ENCODE results near the gene DIAPH2. TPM values are rescaled to one million over a fixed set of nuclear protein-coding genes. Genes with fewer than 3 reads are reported as not detected.
A peak's percentile ranks its signal among the peaks of the same experiment; 100 is the strongest.

Gene DIAPH2
- total RNA-seq, 2 donors from 2014 or later, result 7.1 to 9.0 TPM

DNA sequence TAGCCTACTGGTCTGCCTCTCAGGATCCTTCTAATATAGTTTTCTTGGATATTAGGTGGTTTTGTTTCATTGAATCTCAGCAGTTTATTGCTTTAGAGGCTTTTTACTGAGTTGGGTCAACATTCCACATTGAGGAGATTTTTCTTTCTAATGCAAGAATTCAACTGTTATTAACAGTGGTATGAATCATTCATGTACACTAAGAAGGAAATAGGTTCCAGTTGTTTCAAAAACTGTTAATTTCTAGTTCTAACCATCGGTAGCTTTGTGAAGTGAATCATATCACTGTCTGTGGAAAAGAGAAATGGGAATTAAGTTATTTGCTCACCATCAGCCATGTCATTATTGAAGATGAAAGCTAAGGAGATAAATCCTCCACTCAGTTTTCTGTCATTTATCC is 530.5 kb downstream of the DIAPH2 start:
- Mint-ChIP-seq H3K9me3 (no peaks in the 10 kb centered on the region), H3K27ac (no peak overlapping the region), H3K27me3 (no peaks in the 10 kb centered on the region), H3K36me3 (ENCODE audit: low read depth) (no peaks in the 10 kb centered on the region), H3K4me1 (no peaks in the 10 kb centered on the region), H3K4me3 (no peak overlapping the region)
- ATAC-seq (replicated peaks), result no peak

DNA sequence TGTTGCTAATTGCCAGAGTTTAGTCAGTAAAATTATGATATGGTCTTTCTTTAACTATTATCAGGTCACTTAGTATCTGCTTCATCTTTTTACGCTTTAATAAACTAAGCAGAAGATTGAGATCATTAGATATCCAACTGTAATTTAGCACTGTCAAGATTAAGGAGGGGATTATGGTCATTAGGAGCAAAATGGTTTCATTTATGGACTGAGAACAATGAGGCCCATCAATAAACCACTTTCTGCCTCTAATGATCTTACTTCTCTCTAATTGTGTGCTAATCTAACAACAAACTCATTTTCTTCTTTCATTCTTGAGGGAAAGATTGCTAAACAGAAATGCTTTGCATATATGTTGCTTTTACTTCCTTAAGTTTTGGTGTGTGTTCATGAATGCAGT is 539.5 kb downstream of the DIAPH2 start:
- Mint-ChIP-seq H3K36me3 (ENCODE audit: low read depth) (no peaks in the 10 kb centered on the region), H3K9me3 (no peaks in the 10 kb centered on the region), H3K27ac (no peak overlapping the region), H3K27me3 (no peaks in the 10 kb centered on the region), H3K4me3 (no peak overlapping the region), H3K4me1 (no peaks in the 10 kb centered on the region)
- ATAC-seq (replicated peaks), result no peak

DNA sequence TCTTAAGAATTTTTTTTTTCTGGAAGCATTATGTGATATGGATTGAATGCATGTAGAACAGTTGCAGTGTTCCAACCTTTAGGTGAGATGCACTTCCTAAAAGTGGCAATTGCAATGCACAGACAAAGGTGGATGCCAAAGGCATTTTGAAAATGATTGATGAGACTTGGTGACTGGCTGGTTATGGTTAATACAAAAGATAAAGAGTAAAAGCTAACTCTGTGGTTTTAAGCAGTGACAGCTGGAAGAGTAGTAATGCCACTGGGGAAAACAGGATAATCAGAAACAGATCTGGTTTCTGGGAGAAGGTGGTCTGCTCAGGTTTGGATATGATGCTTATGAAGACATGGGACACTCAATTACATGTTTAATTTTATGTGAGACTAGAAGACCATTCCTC is 544.7 kb downstream of the DIAPH2 start:
- no peaks in the 10 kb centered on the region for H3K27me3 Mint-ChIP-seq
- no peaks in the 10 kb centered on the region for H3K4me1 Mint-ChIP-seq
- no peak for ATAC-seq (replicated peaks)
- H3K9me3 Mint-ChIP-seq, result no peaks in the 10 kb centered on the region
- H3K4me3 Mint-ChIP-seq, result no peak overlapping the region
- H3K27ac Mint-ChIP-seq, result no peak overlapping the region
- no peaks in the 10 kb centered on the region for H3K36me3 Mint-ChIP-seq (ENCODE audit: low read depth)

DNA sequence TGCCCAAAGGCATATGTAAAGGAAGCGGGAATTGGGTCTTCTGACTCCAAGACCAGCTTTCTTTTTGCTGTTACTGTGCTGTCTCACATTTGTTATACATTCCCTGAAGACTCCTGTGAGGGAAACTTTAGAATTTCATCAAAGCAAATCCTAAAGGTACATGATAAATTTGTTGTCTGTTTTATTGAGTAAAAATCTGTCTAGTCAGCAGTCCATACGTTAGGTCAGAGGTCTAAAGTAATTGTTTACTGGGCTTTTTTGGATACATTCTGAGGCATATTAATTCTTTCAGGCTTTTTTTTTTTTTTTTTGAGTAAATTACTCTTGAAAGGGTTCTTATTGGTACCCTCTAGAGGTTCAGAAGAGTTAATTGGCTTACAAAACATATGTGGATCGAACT is 546.3 kb downstream of the DIAPH2 start:
- Mint-ChIP-seq H3K4me1 (no peaks in the 10 kb centered on the region), H3K4me3 (no peak overlapping the region), H3K27ac (no peak overlapping the region), H3K9me3 (no peaks in the 10 kb centered on the region), H3K36me3 (ENCODE audit: low read depth) (no peaks in the 10 kb centered on the region), H3K27me3 (no peaks in the 10 kb centered on the region)
- ATAC-seq (replicated peaks), result no peak

DNA sequence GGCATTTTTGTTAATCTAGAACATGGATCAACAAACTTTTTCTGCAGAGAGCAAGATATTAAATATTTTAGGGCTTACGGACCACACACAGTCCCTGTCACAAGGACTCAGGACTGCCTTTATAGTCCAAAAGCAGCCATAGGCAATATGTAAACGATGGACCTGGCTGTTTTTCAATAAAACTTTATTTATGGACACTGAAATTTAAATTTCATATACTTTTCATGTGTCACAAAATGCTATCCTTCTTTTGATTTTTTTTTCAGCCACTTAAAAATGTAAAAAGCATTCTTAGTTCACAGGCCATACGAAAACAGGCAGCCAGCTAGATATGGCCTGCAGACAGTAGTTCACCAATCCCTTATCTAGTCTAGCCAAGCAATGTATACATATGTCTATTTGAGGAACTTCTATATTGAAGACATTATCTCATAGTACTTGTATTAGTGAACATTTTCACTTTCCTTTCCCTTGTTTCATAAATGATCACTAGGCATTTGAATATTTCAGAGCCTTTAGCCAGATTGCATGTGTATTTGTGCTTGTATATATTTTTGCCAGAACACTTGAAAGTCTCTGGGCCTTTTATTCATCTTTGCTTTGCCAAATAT is 549.9 kb downstream of the DIAPH2 start:
- Mint-ChIP-seq H3K4me1 (no peaks in the 10 kb centered on the region), H3K27me3 (no peaks in the 10 kb centered on the region), H3K27ac (no peak overlapping the region), H3K9me3 (no peaks in the 10 kb centered on the region), H3K4me3 (no peak overlapping the region), H3K36me3 (ENCODE audit: low read depth) (no peaks in the 10 kb centered on the region)
- no peak for ATAC-seq (replicated peaks)

DNA sequence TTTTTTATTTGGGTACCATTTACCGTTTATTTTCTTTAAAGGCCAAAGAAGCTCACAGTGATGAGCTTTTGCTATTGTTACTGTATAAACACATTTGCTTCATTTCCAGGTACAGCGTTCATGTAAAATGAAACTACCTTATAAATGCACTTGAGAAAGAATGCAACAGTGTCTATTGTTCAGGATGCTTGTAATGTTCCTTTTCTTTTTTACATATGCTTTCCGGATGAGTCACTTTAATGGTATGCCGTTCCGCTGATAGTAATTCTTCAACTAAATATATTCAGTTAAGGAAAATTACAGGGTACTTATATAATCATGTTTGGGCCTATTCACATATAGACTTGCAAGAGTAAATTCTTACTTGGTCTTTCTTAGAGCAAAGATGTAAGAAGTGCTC is 554.0 kb downstream of the DIAPH2 start:
- H3K4me1 Mint-ChIP-seq, result no peaks in the 10 kb centered on the region
- H3K27ac Mint-ChIP-seq, result no peak overlapping the region
- no peaks in the 10 kb centered on the region for H3K36me3 Mint-ChIP-seq (ENCODE audit: low read depth)
- H3K27me3 Mint-ChIP-seq, result no peaks in the 10 kb centered on the region
- H3K9me3 Mint-ChIP-seq, result no peaks in the 10 kb centered on the region
- ATAC-seq (replicated peaks), result peak; percentile 31
- no peak overlapping the region for H3K4me3 Mint-ChIP-seq

DNA sequence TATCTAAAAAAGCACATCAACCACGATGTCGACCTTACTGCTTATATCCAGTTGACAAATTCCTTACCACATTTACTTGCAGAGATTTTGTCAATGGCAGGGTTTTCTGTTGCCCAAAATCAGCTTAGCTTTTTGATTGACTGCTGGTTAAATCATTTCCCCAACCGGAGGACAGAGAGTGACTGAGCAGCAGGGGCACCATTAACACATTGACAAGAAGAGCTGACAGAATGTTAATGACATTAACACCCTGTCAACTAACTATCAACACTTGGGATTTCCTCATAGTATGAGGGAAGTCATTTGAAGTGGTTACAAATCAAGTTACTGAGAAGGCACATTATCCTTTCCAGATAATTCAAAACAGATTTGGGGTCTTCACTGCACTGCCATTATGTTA is 567.5 kb downstream of the DIAPH2 start:
- no peaks in the 10 kb centered on the region for H3K4me1 Mint-ChIP-seq
- no peak for ATAC-seq (replicated peaks)
- no peak overlapping the region for H3K27ac Mint-ChIP-seq
- H3K4me3 Mint-ChIP-seq, result no peak overlapping the region
- H3K9me3 Mint-ChIP-seq, result no peaks in the 10 kb centered on the region
- no peaks in the 10 kb centered on the region for H3K27me3 Mint-ChIP-seq
- no peaks in the 10 kb centered on the region for H3K36me3 Mint-ChIP-seq (ENCODE audit: low read depth)

DNA sequence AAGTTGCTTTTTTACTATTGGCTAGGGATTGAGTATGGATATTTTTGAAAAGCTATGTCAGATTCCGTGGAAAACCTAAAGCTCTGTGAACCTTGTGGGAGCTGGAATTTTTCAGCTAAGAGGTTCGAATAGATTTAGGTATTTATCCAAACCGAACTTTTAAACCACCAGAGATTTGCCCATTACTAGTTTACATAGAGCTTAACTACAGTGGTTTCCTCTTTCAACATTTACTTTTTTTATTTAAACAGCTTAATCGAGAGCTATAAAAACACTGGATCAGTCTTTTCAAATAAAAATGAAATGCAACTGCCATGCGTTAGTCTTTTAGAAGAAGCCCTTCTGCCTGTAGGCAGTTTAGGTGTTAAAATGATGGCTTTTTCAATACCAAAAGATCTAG is 576.0 kb downstream of the DIAPH2 start:
- Mint-ChIP-seq H3K27ac (no peak overlapping the region), H3K36me3 (ENCODE audit: low read depth) (no peaks in the 10 kb centered on the region), H3K4me1 (no peaks in the 10 kb centered on the region), H3K27me3 (no peaks in the 10 kb centered on the region), H3K9me3 (no peaks in the 10 kb centered on the region), H3K4me3 (no peak overlapping the region)
- ATAC-seq (replicated peaks), result no peak

DNA sequence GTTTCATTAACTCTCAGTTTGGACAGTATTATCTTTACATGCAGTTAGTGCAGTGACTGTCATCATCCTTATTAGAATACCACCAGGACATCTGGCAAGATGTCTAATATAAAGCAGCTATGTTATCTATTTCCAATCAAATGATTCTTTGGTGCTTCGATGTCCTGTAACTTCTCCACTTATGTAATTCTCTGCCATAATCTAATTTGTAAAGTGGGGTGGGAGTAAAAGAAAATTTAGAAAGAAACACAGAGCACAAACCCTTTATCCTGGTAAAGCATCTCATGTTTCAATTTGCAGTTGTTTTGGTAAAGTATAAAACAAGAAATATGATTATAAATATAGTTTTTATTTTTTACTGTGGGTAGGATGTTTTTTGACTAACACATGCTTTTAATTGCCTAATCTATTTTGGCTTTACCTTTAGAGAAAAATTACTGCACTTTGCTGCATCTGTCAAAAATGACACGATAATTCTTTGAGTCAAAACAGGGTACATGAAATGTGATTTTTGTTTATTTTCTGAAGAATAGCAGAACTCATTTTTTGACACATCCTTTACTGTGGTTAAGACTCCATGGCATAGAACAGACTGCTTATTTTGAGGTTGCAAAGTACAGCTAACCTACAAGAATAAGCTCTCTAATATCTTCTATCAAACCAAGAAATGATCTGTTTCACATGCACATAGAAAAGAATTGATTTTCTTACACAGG is 581.9 kb downstream of the DIAPH2 start:
- H3K27ac Mint-ChIP-seq, result no peak overlapping the region
- no peaks in the 10 kb centered on the region for H3K4me1 Mint-ChIP-seq
- H3K9me3 Mint-ChIP-seq, result no peaks in the 10 kb centered on the region
- H3K36me3 Mint-ChIP-seq (ENCODE audit: low read depth), result no peaks in the 10 kb centered on the region
- H3K4me3 Mint-ChIP-seq, result no peak overlapping the region
- H3K27me3 Mint-ChIP-seq, result no peaks in the 10 kb centered on the region
- no peak for ATAC-seq (replicated peaks)

DNA sequence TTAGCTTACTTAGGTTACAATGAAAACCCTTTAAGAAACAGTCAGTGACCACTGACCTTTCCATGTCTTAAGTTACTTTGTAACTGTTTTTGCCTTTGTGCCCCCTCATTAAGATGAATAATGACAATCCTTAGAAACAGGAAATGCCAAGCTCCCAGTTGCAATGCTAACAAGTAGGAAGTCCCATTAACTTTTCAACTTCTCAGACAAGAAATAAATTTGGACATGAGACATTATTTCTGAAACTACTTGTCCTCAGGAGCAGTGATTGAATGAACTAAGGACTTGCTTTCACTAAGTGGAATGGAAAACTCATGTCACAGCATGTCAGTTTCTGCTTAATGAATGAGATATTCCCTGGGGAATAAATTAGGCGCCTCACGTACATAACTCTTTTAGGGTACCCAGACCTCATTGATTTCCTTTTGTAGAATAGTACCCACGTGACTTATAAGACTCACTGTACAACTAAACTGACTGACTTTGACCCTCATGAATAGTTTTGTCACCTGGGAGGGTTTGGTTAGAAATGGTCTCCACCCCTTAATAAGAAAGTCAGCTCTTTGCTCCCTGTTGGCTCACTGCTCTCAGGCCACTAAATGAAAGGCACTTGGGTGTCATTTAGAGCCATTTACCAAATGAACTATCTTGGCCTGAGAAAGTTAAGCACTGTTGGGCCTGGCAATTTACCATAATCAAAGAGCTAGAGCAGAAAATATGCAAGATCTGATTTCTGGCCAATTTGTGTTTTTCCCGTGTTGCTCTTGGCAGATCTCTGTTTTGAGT is 582.9 kb downstream of the DIAPH2 start:
- Mint-ChIP-seq H3K36me3 (ENCODE audit: low read depth) (no peaks in the 10 kb centered on the region), H3K9me3 (no peaks in the 10 kb centered on the region), H3K27me3 (no peaks in the 10 kb centered on the region), H3K4me1 (no peaks in the 10 kb centered on the region), H3K4me3 (no peak overlapping the region), H3K27ac (no peak overlapping the region)
- ATAC-seq (replicated peaks), result no peak

DNA sequence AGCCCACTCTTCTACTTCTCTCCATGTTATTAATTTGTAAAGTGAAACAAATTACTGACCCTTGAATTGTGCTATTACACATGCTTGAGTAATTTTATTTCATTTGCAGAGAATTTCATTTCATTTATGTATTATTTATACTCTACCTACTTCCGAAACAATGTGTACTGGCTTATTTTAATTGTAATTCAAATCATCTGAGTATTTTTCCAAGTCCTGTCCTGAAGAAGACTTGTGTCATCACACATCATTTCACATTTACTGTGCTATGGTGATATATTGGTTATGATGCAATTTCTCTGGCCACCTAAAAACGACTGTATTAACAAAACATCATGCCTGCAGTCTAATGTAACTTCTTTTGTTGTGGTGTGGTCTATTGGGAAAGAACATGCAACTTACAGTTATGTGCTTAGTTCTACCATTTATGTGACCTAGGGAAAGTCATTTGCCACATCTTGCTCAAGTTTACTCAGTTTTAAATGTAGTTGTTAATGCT is 583.6 kb downstream of the DIAPH2 start:
- H3K9me3 Mint-ChIP-seq, result no peaks in the 10 kb centered on the region
- H3K27me3 Mint-ChIP-seq, result no peaks in the 10 kb centered on the region
- H3K4me1 Mint-ChIP-seq, result no peaks in the 10 kb centered on the region
- no peak overlapping the region for H3K4me3 Mint-ChIP-seq
- no peak overlapping the region for H3K27ac Mint-ChIP-seq
- no peak for ATAC-seq (replicated peaks)
- H3K36me3 Mint-ChIP-seq (ENCODE audit: low read depth), result no peaks in the 10 kb centered on the region

DNA sequence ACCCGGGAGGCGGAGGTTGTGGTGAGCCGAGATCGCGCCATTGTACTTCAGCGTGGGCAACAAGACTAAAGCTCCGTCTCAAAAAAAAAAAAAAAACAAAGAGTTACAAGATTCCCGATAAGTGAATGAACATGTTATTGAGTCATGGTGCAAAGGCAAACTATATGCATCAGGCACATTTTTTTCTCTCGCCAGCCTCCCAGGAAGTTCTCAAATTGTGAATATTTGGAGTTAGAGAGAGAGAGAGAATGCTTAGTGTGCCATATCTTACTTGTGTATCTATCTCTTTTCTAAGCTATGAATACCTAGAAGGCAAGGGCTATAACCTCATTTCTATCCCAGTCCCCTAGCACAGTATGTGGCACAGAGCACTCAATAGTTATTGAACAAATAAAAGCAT is 599.9 kb downstream of the DIAPH2 start:
- H3K4me3 Mint-ChIP-seq, result no peak overlapping the region
- ATAC-seq (replicated peaks), result no peak
- no peak overlapping the region for H3K27ac Mint-ChIP-seq
- no peaks in the 10 kb centered on the region for H3K27me3 Mint-ChIP-seq
- H3K9me3 Mint-ChIP-seq, result no peaks in the 10 kb centered on the region
- H3K4me1 Mint-ChIP-seq, result no peaks in the 10 kb centered on the region
- H3K36me3 Mint-ChIP-seq (ENCODE audit: low read depth), result no peaks in the 10 kb centered on the region

DNA sequence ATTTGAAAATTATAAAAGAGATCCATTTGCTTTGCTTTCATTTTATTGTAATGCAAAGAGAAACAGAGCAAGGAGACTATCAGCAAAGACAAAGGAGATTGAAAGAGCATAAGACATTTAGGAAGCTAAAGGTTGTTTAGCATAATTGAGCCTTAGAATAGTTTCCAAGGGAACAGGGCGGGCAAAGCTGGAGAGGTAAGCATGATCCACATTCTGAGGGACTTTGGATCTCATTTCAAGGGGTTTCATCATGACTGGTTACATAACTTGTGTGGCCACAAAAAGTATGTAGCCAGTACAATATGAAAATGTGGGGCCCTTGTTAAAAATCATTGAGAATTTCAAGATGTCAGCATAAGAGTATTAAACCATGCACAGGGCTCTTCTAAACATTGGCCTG is 605.6 kb downstream of the DIAPH2 start:
- ATAC-seq (replicated peaks), result no peak
- Mint-ChIP-seq H3K27ac (no peak overlapping the region), H3K36me3 (ENCODE audit: low read depth) (no peaks in the 10 kb centered on the region), H3K9me3 (no peaks in the 10 kb centered on the region), H3K27me3 (no peaks in the 10 kb centered on the region), H3K4me1 (no peaks in the 10 kb centered on the region), H3K4me3 (no peak overlapping the region)

DNA sequence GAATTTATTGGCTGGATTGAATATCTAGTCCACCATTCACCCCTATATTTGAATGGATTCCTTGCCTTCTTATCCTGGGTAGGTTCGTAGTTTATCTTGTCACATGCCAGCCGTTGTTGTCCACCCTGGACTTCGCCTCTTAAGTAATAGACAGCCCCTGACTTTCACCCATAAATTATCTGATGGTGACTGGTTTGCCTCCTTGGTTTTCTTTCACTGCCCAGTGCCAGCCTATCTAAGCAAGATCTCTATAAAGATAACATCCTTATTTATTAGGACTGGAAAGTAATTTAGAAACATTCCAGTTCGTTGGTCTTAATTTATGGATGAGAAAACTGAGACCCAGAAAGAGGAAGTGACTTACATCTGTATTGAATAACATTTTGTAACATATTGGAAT is 609.4 kb downstream of the DIAPH2 start:
- H3K9me3 Mint-ChIP-seq, result no peaks in the 10 kb centered on the region
- H3K4me3 Mint-ChIP-seq, result no peak overlapping the region
- H3K27me3 Mint-ChIP-seq, result no peaks in the 10 kb centered on the region
- H3K4me1 Mint-ChIP-seq, result no peaks in the 10 kb centered on the region
- no peak overlapping the region for H3K27ac Mint-ChIP-seq
- no peaks in the 10 kb centered on the region for H3K36me3 Mint-ChIP-seq (ENCODE audit: low read depth)
- no peak for ATAC-seq (replicated peaks)

DNA sequence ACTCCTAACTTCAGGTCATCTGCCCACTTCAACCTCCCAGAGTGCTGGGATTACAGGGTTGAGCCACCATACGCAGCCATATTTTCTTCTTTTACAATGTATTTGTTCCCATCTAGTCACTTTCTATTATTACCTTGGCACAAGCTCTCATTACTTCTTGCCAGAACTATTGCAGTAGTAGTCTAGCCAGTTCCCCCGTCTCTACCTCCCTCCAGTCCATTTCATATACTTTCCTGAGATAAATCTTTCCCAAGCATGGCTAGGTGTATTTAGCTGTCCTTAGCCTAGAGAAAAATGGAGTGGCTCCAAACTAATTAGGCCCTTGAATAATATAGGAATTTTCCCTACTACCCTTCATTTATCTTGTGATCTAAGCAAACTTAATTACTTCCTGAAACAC is 611.3 kb downstream of the DIAPH2 start:
- Mint-ChIP-seq H3K27me3 (no peaks in the 10 kb centered on the region), H3K4me1 (no peaks in the 10 kb centered on the region), H3K4me3 (no peak overlapping the region), H3K9me3 (no peaks in the 10 kb centered on the region), H3K36me3 (ENCODE audit: low read depth) (no peaks in the 10 kb centered on the region), H3K27ac (no peak overlapping the region)
- no peak for ATAC-seq (replicated peaks)

Measured in activated T-helper 17 cell treated with anti-CD3 and anti-CD28 coated beads, Interleukin-2, amount 50 U/mL, for 72 hours (primary cell).